HG02981 (cell line): ENCODE results near the gene RTKN2.

Source experiments
- ATAC-seq: cut with Tn5 transposase; IDR thresholded peaks from one replicate; pipeline ENCODE4 v1.9.1; 2021; ENCODE audit warnings: mild to moderate bottlenecking, moderate library complexity; ENCODE audit not compliant: unreplicated experiment

Gene RTKN2

DNA sequence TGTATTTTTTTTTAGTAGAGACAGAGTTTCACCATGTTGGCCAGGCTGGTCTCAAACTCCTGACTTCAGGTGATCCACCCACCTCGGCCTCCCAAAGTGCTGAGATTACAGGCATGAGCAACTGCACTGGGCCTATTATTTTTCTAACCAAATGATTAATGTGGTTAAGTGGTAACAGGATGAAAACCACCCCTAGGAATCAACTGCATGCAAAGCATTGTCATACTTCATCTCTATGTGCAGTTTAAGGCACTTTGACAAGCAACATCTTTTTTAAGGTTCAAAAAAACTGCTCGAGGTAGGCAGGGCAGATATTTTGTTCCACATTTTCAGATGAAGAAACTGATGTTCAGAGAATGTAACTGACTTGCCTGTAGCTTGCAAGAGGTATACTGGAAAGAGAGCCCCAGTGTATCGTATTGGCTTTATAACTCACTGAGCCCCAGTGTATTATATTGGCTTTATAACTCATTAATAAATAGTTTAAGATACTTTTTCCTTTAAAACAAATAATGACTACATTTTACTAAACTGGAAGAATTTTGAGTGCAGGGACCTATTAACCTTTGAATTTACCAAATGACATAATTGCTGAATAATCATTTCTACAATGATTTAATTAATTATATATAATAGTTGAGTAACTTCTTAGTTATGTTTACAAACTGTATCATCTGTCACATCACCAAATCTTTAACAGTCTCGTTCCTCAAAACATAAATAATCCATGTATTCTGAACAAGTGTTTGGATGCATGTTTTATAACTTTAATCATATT, 38.1 kb downstream of the RTKN2 start:
- ATAC-seq, result no peak

DNA sequence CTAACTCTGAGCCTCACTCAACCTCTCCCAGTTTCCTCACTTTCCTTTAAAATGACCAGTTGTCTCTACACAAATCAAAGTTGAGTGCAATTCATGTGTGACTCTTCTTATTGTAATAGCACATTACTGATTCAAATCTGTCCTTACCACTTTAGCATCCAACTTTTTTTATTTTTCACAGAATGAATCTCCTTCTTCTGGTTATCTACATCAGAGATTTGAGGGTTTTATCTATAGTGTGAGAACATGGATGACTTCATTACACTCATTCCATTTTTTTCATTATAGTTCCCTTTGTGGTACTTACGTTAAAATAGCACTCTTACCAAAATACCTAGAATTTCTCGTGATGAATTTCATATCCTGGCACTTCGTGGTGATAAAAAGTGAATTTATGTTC, 43.3 kb downstream of the RTKN2 start:
- ATAC-seq, result no peak

DNA sequence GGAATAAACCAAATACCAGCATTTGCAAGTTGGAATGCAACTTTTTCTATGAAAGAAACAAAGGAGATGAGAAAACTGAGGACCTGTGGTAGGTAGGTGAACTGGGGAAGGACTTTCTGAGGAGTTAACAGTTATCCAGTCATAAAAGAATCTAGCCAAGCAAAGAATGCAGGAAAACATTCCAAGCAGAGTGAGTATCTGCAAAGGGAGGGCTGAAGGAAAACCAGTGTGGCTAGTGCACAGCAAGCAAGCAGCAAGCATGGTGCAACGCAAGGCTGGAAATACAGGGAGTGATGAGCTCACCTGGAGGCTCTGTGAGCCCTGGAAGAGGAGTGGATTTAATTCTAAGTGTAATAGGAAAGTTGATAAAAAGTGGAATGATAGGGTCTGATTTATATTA, 44.0 kb downstream of the RTKN2 start:
- ATAC-seq, result no peak

DNA sequence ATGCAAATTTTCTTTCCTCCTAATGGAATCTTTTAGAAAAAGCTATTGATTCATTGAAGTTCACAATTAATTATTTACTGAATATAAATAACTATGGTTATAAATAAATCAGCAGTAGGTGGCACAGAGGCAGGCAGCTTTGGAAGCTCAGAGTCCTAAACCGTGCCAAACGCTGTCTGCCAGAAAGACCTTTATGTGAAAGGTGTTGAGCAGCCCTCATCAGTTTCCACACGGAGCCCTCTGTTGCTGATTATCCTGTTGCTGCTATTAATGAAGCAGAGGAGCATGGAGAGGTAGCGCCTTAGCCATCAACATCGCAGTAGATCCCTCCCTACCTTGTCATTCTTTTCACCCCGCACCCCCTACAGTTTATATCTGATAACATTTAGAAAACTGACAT, 51.0 kb downstream of the RTKN2 start:
- no peak for ATAC-seq

DNA sequence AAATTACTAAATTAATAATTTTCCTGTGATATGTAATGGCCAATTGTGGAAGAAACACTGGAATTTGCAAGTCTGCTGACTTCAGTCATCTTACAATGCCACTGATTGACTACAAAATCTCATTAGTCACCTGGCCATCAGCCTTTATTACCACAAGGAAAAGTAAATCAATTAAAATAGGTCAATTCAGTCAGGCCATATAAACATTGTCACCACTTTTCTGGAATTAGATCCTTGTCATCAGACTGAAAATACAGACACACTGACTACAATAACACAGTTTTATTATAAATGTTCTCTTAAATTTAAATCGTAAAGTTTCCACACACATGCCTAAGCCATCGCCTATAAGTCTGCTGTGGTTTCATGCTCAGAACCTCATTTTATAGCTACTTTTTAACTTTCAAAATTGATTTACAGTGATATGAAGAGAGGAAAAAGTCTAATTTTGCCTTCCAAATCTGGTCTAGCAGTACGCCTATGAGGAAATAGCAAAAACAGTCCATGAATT, 54.2 kb downstream of the RTKN2 start:
- no peak for ATAC-seq

DNA sequence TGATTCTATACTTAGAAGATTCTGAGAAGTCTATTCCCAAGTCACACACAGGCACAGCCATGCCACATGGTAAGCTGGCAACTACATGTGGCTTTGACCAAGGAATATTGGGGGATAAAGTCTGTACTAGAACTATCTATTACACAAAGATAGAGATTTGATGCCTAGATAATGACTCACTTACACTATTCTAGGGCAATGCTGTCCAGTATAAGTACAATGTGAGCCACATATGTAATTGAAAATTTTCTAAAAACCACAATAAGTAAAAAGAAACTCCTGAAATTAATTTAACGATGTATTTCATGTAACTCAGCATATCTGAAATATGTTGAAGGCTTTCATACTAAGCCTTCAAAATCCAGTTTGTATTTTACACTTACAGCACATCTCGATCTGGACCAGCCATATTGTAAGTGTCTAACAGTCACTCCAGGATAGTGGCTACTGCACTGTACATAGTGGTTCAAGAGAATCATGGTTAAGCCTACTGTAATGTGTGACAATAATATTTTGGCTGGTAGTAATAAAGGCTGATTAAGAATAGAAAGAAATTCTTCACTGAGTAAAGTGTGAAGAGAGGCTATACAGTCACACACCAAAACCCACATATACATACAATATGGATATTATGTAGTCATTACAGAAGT, 62.8 kb downstream of the RTKN2 start:
- ATAC-seq, result no peak

DNA sequence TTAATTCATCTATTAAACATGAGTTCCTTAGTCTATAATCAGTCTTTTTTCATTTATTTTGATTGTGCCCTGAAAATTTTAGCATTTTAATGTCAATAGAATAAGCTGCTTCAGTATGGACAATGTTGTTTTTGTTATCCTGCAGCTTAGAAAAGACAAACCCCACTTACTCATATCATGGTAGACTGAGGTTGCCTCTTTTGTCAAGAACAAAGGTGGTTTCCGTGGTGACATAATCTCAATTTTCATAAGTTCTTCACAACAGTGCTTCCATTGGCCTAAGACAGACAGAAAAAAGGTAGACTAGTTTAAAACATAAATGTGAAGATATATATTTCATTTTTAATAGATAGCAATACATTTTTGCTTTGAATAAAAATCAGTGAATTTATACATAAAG, 69.1 kb downstream of the RTKN2 start:
- ATAC-seq, result peak; percentile 79

DNA sequence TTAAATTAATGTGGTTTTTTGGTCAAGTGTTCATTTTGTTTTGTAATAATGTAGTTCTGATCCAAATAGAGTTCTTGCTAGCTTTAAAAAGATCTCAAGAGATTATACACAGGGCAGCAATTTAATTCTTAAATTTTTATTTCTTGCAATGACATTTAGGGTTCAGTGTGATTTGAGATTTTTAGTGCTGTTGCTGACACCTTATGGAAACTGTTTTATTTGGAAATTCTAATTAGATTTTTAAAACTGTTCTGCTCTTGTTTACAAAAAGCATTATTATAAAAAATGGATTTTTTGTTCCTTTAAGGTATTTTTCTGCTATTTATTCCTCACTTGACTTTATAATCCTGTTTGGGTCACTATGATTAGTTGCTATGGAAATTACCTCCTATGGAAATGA, 72.1 kb downstream of the RTKN2 start:
- ATAC-seq, result no peak

DNA sequence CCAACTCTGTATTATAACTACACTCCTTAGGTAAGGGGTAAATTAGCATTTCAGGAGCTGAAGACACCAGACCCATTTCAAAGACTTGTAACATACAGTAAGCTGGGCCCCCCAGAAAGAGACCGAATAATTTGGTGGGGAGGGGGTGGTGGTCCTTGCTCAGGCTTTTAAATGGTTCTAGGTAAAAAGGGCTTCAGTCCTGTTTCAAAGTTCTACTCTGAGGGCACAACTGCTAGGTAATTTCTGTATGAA, 73.0 kb downstream of the RTKN2 start:
- no peak for ATAC-seq

DNA sequence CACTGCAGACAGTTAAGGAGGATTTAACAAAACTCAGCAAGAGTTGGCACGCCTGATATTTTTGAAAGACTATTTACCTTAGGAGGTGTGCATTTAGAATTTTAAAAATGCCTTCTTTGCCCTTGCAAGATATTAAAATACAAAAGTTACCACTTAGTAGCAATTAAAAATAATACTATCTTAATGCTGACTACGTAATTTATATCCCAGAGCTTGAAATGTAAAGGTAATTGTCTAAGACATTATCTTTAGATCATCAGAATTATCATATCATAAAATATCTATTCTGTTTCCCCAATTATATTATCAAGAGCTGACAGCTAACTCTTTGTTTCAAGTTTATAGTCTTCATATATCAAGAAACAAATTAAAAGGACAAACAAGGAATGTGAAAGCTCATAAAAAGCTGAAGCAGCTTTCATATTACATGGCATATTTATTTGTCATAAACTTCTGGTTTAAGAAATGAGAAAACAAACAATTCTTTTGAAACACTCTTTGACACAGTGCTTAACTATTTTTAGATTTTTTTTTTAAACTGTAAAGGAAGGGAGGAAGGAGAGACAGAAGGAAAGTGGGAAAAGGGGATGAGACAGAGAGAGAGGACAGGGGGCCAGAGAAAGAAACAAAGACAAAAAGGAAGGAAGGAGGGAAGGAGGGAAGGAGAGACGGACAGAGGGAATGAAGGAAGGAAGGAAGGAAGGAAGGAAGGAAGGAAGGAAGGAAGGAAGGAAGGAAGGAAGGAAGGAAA, 73.5 kb downstream of the RTKN2 start:
- ATAC-seq, result no peak

DNA sequence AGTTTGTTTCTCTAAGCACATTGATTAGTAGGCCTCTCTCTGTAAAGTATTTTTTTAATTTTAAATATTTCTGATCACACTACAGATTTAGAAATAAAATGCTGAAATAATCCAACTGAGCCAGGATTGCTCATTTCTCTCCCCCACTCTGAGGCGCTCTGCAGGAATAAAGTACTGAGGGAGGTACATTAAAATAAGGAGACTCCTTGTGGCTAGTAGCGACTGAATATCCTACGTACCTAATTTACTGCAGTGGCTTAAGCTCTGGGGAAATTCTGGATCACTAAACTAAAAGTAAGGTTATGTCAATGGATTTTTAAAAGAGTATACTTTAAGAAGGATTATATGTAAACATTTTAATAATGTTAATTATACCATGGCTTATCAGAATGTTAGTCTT, 75.2 kb downstream of the RTKN2 start:
- ATAC-seq, result no peak

DNA sequence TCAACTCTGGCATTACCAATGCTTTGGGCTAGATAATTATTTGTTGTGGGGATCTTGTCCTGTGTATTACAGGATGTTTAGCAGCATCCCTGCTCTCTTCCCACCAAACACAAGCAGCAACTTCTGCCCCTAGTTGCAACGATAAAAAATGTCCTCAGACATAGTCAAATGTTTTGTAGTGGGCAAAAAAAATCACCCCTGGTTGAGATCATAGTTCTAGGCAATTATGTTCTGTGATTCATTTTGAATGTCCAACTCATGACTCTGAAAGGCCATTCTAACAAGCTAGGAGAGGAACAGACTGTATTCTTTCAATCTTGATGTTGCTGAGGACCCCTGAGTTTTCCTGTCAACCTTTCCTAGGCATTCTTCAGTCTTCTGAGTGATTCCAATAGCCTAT, 79.5 kb downstream of the RTKN2 start:
- ATAC-seq, result no peak

DNA sequence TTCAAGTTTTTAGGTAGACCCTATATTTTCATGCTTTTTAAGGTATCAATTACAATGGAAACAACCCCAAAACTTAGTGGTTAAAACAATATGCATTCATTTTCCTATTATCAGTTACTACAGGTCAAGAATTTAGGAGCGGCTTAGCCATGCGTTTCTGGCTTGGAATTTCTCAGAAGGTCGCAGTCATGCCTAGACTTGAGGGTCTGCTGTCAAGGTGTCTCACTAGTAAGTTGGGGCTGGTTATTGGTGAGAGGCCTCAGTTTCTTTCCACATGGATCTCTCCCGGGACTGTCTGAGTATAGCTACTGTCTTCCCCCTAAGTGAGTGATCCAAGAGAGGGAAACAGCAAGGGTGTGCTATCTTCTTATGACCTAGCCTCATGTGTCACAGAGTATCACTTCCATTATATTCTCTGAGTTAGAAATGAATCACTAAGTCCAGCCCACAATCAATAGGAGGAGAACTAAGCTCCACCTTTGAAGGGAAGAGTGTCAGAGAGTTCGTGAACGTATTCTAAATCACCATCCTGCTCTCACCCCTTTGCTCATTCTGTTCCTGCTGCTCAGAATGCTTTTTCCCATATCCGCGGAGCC, 80.5 kb downstream of the RTKN2 start:
- ATAC-seq, result no peak

DNA sequence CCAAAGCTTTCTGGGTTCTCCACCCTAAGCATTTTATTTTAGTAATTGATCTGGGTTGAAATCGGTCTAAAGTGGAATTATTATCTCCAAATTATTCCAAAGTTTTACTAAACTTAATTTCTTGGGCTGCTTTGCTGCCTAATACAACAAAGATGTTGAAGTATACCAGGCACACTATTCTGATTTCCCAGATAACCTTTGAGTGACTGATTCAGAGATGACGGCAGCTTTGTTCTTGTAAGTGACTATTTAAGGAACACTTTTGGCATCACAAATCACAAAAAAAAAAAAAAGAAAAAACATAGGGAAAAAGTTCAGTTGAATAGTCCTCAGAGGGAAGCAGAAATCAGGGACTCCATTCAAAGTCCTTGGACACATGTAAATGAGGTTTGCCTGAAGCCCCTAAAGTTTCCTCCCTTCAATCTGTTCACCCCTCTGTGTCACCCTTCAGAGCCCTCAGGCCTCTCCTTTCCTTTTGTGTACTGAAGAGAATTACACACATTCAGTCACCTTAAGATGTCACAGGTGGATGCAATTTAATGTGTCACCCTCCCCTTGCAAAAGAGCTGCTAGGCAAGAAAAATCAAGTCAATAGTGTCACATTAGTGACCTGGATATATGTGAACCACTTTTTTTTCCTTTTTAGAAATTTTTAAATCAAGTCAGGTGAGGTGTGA, 81.5 kb downstream of the RTKN2 start:
- no peak for ATAC-seq

DNA sequence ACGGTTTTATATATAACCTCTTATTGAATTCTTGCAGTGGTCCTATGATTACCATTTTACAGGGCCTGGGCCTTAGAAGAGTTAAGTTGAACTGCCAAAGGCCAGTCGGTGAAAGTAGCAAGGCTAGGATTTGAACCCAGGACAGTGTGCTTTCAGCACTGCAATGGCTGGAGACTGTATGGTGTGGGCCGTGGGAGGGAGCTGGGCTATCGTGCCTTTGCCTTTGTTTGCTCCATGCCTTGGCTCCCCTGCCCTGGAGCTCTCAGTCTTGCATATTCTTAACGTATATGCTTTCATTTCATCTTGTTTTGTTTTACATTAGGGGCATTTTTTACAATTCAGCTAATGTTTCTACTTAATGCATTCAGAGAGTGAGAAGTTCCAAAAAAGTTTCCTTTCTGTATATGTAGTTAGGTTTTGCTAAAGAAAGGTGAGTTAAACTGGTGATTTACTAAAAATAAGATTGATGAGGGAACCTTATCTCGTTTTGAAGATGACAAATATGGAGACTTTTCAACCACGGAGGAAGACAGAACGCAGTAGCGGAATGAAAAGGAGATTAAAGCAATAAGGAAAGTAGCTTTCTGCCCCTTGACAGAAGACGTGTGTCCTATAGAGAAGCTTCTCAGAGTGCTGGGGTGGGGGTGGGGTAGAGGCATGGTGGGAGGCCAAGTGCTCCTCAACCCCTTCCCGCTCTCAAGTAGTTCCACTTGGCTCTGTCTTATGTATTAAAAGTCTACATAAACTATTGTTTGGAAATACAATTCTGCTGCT, 82.5 kb downstream of the RTKN2 start:
- no peak for ATAC-seq

DNA sequence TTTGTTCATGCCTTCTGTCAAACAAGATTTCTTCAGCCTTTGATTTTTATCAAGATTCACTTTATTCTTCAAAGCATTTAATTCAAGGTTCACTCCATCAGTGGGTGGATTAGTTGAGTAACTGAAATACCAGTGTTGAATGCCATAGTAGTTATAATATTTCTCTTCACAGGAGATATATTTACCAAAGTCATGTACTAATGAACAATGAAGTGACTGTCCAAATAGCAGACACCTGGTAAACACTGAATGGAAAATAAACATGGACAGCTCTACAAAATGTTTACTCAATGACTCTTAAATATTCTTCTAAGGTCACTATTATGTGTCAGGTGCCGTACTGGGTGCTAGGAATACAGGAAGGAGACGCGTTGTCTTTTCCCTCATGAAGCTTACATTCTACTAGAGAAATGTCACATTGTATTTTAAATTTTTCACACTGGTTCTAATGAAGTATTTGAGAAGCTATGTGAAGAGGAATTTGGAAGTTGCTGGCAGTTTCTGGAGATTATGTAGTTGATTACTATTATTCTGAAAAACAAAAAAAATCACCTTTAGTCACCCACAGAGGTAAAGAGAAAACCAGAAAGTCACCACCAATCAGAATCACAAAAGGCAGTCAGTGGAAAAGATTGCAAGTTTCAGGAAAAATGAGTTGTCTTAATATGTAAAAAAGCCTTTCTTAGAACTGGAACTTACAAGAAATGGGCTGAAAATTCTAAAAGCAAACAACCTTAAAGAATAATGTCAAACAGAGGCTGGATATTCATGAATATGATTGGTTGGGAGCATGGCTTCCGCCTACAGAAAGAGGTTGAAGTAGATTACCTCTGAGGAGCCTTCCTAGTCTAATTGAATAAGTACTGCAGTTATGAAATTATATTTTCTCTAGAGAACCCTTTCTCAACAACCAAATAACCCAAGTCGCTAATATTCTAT, 84.5 kb downstream of the RTKN2 start:
- ATAC-seq, result peak; percentile 7

DNA sequence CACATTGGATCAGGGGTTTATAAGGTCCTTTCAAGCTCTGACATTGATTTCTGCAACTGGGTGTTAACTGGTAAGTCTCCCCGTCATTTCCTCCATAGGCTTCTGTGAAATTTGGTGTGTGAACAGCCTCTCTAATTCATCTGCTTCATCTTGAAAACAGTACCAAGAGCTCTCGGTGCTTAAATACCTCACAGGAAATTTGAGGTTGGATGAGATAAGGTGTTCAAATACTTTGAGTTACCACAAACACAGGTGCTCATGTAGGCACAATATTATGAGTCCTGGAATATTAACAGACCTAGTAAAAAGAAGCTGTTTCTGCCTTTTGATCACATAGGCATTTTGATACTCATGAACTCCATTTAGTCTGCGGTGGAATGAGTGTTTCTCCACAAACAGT, 85.2 kb downstream of the RTKN2 start:
- peak; percentile 80 for ATAC-seq

DNA sequence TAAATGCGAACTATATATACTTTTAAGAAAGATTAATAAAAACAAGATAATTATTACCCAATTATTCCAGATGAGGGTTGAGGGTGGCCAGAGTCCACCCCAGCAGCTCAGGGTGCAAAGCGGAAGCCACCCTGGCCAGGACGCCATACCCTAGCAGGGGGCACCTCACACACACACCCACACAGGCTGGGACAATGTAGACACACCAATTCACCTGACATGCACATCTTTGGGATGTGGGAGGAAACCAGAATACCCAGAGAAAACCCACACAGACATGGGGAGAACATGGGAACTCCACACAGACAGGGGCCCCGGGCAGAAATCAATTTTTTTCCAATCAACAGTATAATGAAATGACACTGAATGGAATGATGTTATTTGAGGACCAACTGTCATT, 86.0 kb downstream of the RTKN2 start:
- ATAC-seq, result no peak

DNA sequence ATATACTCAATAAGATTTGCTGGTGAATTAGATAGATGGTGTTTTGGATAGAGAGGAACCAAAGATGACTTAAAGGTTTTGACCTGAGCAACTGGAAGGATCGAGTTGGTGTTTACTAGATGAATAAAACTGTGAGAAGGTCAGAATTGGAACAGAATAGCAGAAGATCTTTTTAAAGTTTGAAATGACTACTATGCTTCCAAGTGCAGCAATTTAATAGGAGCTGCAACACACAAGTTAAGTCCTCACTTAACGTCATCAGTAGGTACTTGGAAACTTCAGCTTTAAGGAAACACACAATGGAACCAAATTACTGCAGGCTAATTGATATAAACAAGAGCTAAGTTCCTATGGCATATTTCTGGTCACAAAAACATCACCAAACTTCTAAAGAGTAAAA, 86.5 kb downstream of the RTKN2 start:
- ATAC-seq, result no peak
